ENCODE data around the gene HDAC8.
A peak's percentile ranks its signal among the peaks of the same experiment; 100 is the strongest.

Gene HDAC8

DNA sequence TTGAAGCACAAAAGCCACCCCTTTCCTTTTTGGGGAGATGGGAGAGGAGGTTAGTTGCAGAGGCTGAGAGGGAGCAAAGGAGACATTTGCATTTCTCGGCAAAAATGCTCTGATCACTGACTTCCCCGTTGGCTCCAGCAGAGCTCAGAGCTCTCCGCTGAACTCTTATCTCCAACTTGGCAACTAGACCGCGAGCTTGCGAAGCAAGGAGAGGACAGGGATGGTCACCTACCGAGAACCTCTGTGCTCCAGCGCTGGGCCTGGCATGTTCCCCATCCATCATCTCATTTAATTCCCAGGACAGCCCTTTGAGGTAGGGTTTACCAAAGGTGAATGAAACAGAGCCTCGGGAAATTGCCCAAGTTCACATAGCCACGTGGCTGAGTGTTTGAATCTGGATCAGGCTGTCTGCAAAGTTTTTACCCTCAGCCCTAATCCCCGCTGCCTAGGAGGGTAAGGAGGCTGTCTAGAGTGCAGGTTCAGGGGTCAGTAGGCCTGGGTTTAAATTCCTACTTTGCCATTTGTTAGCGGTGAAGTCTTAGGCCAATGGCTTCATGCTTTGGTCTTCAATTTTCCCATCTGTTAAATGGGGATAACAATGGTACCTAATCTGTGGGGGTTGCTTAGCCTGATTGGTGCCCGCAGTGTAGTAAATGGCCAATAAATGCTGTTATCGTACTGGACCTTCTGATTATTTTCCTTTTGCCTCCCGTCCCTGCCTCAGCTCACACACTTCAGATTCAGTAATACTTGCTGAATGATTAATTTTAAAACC, 263.2 kb downstream of the HDAC8 start:
- Histone ChIP-seq H3K4me1 (ENCODE audit: low read length) (no peaks in the 10 kb centered on the region), H3K9me3 (replicated peaks; ENCODE audit: insufficient read depth, low read length) (no peaks in the 10 kb centered on the region), H3K9ac (ENCODE audit: low read length) (no peak overlapping the region), H4K20me1 (ENCODE audit: insufficient read depth, low read length) (no peaks in the 10 kb centered on the region), H3F3A (ENCODE audit: insufficient read depth, low read length) (no peaks in the 10 kb centered on the region), H3K79me2 (ENCODE audit: low read length) (no peaks in the 10 kb centered on the region), H3K4me2 (ENCODE audit: low read depth, low read length) (peak overlapping the region; percentile 91), H3K4me3 (ENCODE audit: low read length) (peak overlapping the region; percentile 42), H3K9me2 (replicated peaks; ENCODE audit: insufficient read depth, low read length) (no peaks in the 10 kb centered on the region), H3K27me3 (replicated peaks; ENCODE audit: insufficient read depth, low read length) (peaks cover 25% of the 10 kb centered on the region), H3K36me3 (replicated peaks; ENCODE audit: insufficient read depth, low read length) (no peaks in the 10 kb centered on the region), H2AFZ (ENCODE audit: low read length) (peak overlapping the region; percentile 83), H3K27ac (ENCODE audit: low read length) (no peak overlapping the region)
- no peak for DNase-seq
- TF ChIP-seq EZH2phosphoT487 (IDR thresholded peaks at IDR 0.05; ENCODE audit: low read length) (no peak), CTCF (IDR thresholded peaks at IDR 0.05; ENCODE audit: low read length) (no peak), EZH2 (optimal IDR thresholded peaks at IDR 0.05; ENCODE audit: low read depth, low read length) (no peak)

- Histone ChIP-seq H4K20me1 (ENCODE audit: insufficient read depth, low read length) (no peaks in the 10 kb centered on the region), H3K4me3 (ENCODE audit: low read length) (peak overlapping the region; percentile 42), H3K27me3 (replicated peaks; ENCODE audit: insufficient read depth, low read length) (peaks cover 31% of the 10 kb centered on the region), H3K79me2 (ENCODE audit: low read length) (no peaks in the 10 kb centered on the region), H2AFZ (ENCODE audit: low read length) (peak overlapping the region; percentile 83), H3K4me1 (ENCODE audit: low read length) (no peaks in the 10 kb centered on the region), H3K27ac (ENCODE audit: low read length) (no peak overlapping the region), H3K36me3 (replicated peaks; ENCODE audit: insufficient read depth, low read length) (no peaks in the 10 kb centered on the region), H3K9me3 (replicated peaks; ENCODE audit: insufficient read depth, low read length) (no peaks in the 10 kb centered on the region), H3K9me2 (replicated peaks; ENCODE audit: insufficient read depth, low read length) (no peaks in the 10 kb centered on the region), H3K4me2 (ENCODE audit: low read depth, low read length) (peak overlapping the region; percentile 91), H3F3A (ENCODE audit: insufficient read depth, low read length) (no peaks in the 10 kb centered on the region), H3K9ac (ENCODE audit: low read length) (no peak overlapping the region)
- DNase-seq, result peak; percentile 53
- no peak for TF ChIP-seq CTCF (IDR thresholded peaks at IDR 0.05; ENCODE audit: low read length)
- no peak for TF ChIP-seq EZH2phosphoT487 (IDR thresholded peaks at IDR 0.05; ENCODE audit: low read length)
- TF ChIP-seq EZH2 (optimal IDR thresholded peaks at IDR 0.05; ENCODE audit: low read depth, low read length), result no peak
These were observed 263.9 kb downstream of the HDAC8 start for GRCh38 chrX:72308566-72309296.

- no peaks in the 10 kb centered on the region for H3K79me2 ChIP-seq (ENCODE audit: low read length)
- no peak overlapping the region for H3K9ac ChIP-seq (ENCODE audit: low read length)
- H3K36me3 ChIP-seq (replicated peaks; ENCODE audit: insufficient read depth, low read length), result no peaks in the 10 kb centered on the region
- H3K9me2 ChIP-seq (replicated peaks; ENCODE audit: insufficient read depth, low read length), result no peaks in the 10 kb centered on the region
- TF ChIP-seq EZH2phosphoT487 (IDR thresholded peaks at IDR 0.05; ENCODE audit: low read length) (no peak), EZH2 (optimal IDR thresholded peaks at IDR 0.05; ENCODE audit: low read depth, low read length) (no peak), CTCF (IDR thresholded peaks at IDR 0.05; ENCODE audit: low read length) (no peak)
- H2AFZ ChIP-seq (ENCODE audit: low read length), result peak overlapping the region; percentile 31; the same call in 1 of the 2 replicates
- H3K9me3 ChIP-seq (replicated peaks; ENCODE audit: insufficient read depth, low read length), result no peaks in the 10 kb centered on the region
- H3K27me3 ChIP-seq (replicated peaks; ENCODE audit: insufficient read depth, low read length), result peaks cover 35% of the 10 kb centered on the region
- no peak overlapping the region for H3K27ac ChIP-seq (ENCODE audit: low read length)
- H3K4me1 ChIP-seq (ENCODE audit: low read length), result no peaks in the 10 kb centered on the region
- H4K20me1 ChIP-seq (ENCODE audit: insufficient read depth, low read length), result no peaks in the 10 kb centered on the region
- peak overlapping the region; percentile 91; the same call in 1 of the 2 replicates for H3K4me2 ChIP-seq (ENCODE audit: low read depth, low read length)
- H3K4me3 ChIP-seq (ENCODE audit: low read length), result peak overlapping the region; percentile 42; the same call in 1 of the 2 replicates
- DNase-seq, result no peak
- no peaks in the 10 kb centered on the region for H3F3A ChIP-seq (ENCODE audit: insufficient read depth, low read length)
These were observed 264.5 kb downstream of the HDAC8 start for GRCh38 chrX:72308209-72308565.
